ENCODE data around the gene CCR6.
A peak's percentile ranks its signal among the peaks of the same experiment; 100 is the strongest.

The CCR6 gene

GRCh38 chr6:167141667-167142432 is 19.0 kb downstream of the CCR6 start:
- H3K4me3 ChIP-seq (replicated peaks in 1 of 2; ENCODE audit: low read depth in 2 of 2, low read length in 2 of 2) = no peak overlapping the region
- TF ChIP-seq CTCF (IDR thresholded peaks at IDR 0.05; ENCODE audit: low read depth, low read length) = peak; percentile 56
- DNase-seq (ENCODE audit: low read depth in 2 of 2) = peak; percentile 10 to 35

DNA sequence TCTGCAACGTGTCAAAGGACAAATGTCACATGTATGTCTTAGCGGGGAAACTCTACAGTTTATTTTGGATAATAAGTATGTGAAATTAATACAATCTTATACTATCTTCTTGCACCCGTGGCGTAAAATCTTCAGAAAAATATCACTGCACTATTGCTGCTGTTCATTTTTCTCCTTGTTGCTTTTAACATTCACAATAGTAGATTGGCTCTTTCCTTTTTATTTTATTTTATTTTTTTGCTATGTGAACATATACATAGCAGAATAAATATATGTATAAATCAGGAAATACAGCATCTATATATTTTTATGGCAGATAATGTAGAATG is 19.5 kb downstream of the CCR6 start:
- H3K4me3 ChIP-seq (replicated peaks in 1 of 2; ENCODE audit: low read depth in 2 of 2, low read length in 2 of 2) = no peak overlapping the region
- TF ChIP-seq CTCF (IDR thresholded peaks at IDR 0.05; ENCODE audit: low read depth, low read length) = no peak
- no peak for DNase-seq (ENCODE audit: low read depth in 2 of 2)

DNA sequence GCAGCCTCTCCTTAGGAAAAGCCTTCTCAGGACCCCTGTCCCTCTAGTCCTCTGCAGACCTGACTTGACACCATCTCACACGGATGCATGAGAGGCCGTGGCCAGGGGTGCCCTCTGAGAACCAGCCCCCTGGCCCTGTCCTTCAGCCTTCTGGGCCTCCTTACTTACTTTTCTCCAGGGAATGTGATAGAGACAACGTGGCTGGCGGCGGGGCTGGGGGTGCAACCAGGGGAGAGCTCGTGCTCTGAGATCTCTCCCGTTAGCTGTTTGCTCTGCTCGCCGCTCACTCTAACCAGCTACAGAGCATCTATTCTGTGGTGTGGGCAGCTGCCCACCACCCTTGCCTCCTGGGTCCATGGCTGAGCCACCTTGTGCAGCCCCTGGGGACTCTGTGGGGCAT is 20.1 kb downstream of the CCR6 start:
- no peak overlapping the region for H3K4me3 ChIP-seq (replicated peaks in 1 of 2; ENCODE audit: low read depth in 2 of 2, low read length in 2 of 2)
- no peak for DNase-seq (ENCODE audit: low read depth in 2 of 2)
- no peak for TF ChIP-seq CTCF (IDR thresholded peaks at IDR 0.05; ENCODE audit: low read depth, low read length)

- no peak for TF ChIP-seq CTCF (IDR thresholded peaks at IDR 0.05; ENCODE audit: low read depth, low read length)
- H3K4me3 ChIP-seq (replicated peaks in 1 of 2; ENCODE audit: low read depth in 2 of 2, low read length in 2 of 2) = no peak overlapping the region
- no peak for DNase-seq (ENCODE audit: low read depth in 2 of 2)
Measured at GRCh38 chr6:167145461-167145860, 22.6 kb downstream of the CCR6 start.

DNA sequence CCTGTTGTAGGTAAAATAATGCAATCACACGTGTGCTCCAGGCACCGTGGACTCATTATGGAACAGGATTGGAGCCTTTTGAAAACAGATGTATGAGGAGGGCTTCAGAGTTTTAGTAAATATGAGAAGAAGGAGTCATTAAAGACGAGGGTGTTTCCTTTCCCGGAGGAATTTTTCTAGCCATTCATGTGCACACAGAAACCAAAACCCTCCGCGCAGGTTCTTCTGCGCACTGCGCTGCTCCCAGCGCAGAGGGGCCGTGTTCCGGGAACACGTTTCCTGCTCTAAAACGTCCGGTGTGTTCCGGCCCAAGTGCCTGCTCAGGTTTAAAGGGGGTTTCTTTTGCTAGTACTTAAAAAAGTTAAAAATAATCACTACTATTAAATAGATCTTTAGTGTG is 23.2 kb downstream of the CCR6 start:
- TF ChIP-seq CTCF (IDR thresholded peaks at IDR 0.05; ENCODE audit: low read depth, low read length) = no peak
- no peak overlapping the region for H3K4me3 ChIP-seq (replicated peaks in 1 of 2; ENCODE audit: low read depth in 2 of 2, low read length in 2 of 2)
- DNase-seq (ENCODE audit: low read depth in 2 of 2) = no peak

- H3K4me3 ChIP-seq (replicated peaks in 1 of 2; ENCODE audit: low read depth in 2 of 2, low read length in 2 of 2) = no peak overlapping the region
- no peak for TF ChIP-seq CTCF (IDR thresholded peaks at IDR 0.05; ENCODE audit: low read depth, low read length)
- DNase-seq (ENCODE audit: low read depth in 2 of 2) = no peak
Measured at GRCh38 chr6:167146977-167147376, 24.1 kb downstream of the CCR6 start.

DNA sequence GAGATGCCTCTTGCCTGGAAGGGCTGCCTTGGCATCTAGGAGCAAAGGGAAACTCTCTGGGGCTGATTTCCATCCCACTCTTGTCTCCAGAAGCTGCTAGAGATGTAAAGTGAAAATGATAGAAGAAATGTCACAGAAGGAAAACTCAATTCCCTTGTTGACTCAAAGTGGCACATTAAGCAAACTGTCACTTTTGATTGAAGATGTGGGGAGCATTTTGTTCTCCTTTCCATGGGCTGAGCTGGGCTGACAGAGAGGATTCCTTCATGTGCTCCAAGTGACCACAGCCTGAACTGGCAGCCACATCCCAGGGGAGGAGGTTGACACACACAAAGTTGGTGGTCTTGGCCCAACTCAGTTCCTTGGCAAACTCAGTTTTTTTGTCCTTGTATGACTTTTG is 25.1 kb downstream of the CCR6 start:
- H3K4me3 ChIP-seq (replicated peaks in 1 of 2; ENCODE audit: low read depth in 2 of 2, low read length in 2 of 2) = no peak overlapping the region
- TF ChIP-seq CTCF (IDR thresholded peaks at IDR 0.05; ENCODE audit: low read depth, low read length) = no peak
- DNase-seq (ENCODE audit: low read depth in 2 of 2) = no peak
